Panc1 (cell line): ENCODE results near the gene IQSEC1. TPM values are rescaled to one million over a fixed set of nuclear protein-coding genes. Genes with fewer than 3 reads are reported as not detected.

ENCODE experiments used
- ATAC-seq: fragments of 200-7000 bp; cut with Tn5 transposase; 2 replicates; pipeline ENCODE4 v1.9.1; 2020; ENCODE audit warnings: mild to moderate bottlenecking, moderate library complexity
- BruUV-seq: library from RNA; stranded (reverse); fragments of 400-500 nt; replicated peaks from 2 replicates; lab custom pipeline; 2021; lab: Mats Ljungman, UMichigan
- CTCF ChIA-PET: fragments of 300-600 bp; sonication (Branson Sonifier 250); formaldehyde crosslinking; loops from one replicate; lab custom pipeline; 2022; ENCODE audit warnings: antibody characterized with exemption; lab: Charles Lee
- POLR2A ChIA-PET: fragments of 300-600 bp; sonication (Branson Sonifier 250); formaldehyde crosslinking; loops from one replicate; lab custom pipeline; 2022; ENCODE audit warnings: antibody characterized with exemption; lab: Charles Lee
- DNase-seq: peaks from one replicate; pipeline ENCODE4 v3.0.0-alpha.2; 2010; ENCODE audit warnings: low read depth, low spot score
- H3K27ac ChIP-seq: 2 replicates; pipeline ENCODE4 v1.5.1; 2011; ENCODE audit warnings: mild to moderate bottlenecking, low read length, inconsistent platforms
- H3K27me3 ChIP-seq: fragments of 200-500 bp; sonication (Bioruptor generic); 2 replicates; pipeline ENCODE4 v1.6.0; 2014; ENCODE audit warnings: low read length, inconsistent platforms; ENCODE audit not compliant: control insufficient read depth, insufficient read depth
- H3K36me3 ChIP-seq: fragments of 200-500 bp; sonication (Bioruptor generic); 2 replicates; pipeline ENCODE4 v1.5.1; 2014; ENCODE audit warnings: inconsistent platforms, mild to moderate bottlenecking, low read length, moderate library complexity; ENCODE audit not compliant: control insufficient read depth, insufficient read depth
- H3K4me1 ChIP-seq: 2 replicates; pipeline ENCODE4 v1.5.1; 2011; ENCODE audit warnings: inconsistent platforms, mild to moderate bottlenecking, low read length, moderate library complexity; ENCODE audit not compliant: control insufficient read depth, insufficient read depth
- H3K4me3 ChIP-seq, 2 experiments: 2 replicates each; pipeline ENCODE4 v1.5.1; 2011 to 2012; ENCODE audit warnings: low read depth in 2 of 2, low read length in 2 of 2, mild to moderate bottlenecking in 2 of 2, inconsistent platforms in 1 of 2, moderate library complexity in 1 of 2
- H3K9me3 ChIP-seq: fragments of 200-500 bp; sonication (Bioruptor generic); 2 replicates; pipeline ENCODE4 v1.5.1; 2014; ENCODE audit warnings: low read depth, mild to moderate bottlenecking, inconsistent platforms, low read length, moderate library complexity; ENCODE audit not compliant: control insufficient read depth, insufficient read depth
- CTCF ChIP-seq: fragments of 450-650 bp; IDR thresholded peaks from 2 replicates; pipeline ENCODE4 v1.5.1; 2017; ENCODE audit warnings: mild to moderate bottlenecking
- POLR2AphosphoS5 ChIP-seq: IDR thresholded peaks from 2 replicates; pipeline ENCODE4 v1.6.1; 2012; ENCODE audit warnings: mild to moderate bottlenecking, low read depth, low read length, moderate library complexity
- SIN3A ChIP-seq: IDR thresholded peaks from 2 replicates; pipeline ENCODE4 v1.6.1; 2012; ENCODE audit warnings: low read depth, mild to moderate bottlenecking, low read length, moderate library complexity, borderline replicate concordance; ENCODE audit not compliant: insufficient read depth
- TCF7L2 ChIP-seq: IDR thresholded peaks from 2 replicates; pipeline ENCODE4 v1.6.1; 2011; ENCODE audit warnings: mild to moderate bottlenecking, low read depth, low read length, inconsistent platforms
- in situ Hi-C: cut with HindIII; loops from 2 replicates; pipeline ENCODE4 v1.10.0; 2016; ENCODE audit warnings: low sequenced_read_pairs, low pct_unique_long_range_greater_than_20kb
- intact Hi-C: fragments of 100-400 bp; cut with micrococcal nuclease; formaldehyde crosslinking; loops from one replicate; pipeline ENCODE4 v1.10.0; 2022; ENCODE audit not compliant: unreplicated experiment
- total RNA-seq: library from RNA; stranded (reverse); gene quantifications from one replicate; pipeline ENCODE4 v1.2.1, GENCODE V29; 2021; ENCODE audit not compliant: unreplicated experiment
- TF ChIP-seq, protein P1 (sequence below), 2 experiments: IDR thresholded peaks; 2 replicates each; pipeline ENCODE4 v1.6.1; 2011 to 2012; ENCODE audit warnings: low read depth in 2 of 2, control low read depth in 1 of 2, low read length in 1 of 2, mild to moderate bottlenecking in 1 of 2, moderate library complexity in 1 of 2; ENCODE audit not compliant: insufficient read depth in 1 of 2

Gene IQSEC1
- total RNA-seq, 1 experiment from 2014 or later: 28.4 TPM

GRCh38 chr3:13082677-13083076 is 9.4 kb upstream of the IQSEC1 start:
- BruUV-seq: no TSS peak
- Histone ChIP-seq H3K9me3 (no peaks in the 10 kb centered on the region), H3K27me3 (no peaks in the 10 kb centered on the region), H3K4me3 (no peak overlapping the region), H3K36me3 (no peaks in the 10 kb centered on the region), H3K4me1 (peaks cover 9% of the 10 kb centered on the region; the same call in 1 of the 2 replicates), H3K27ac (no peak overlapping the region)
- no peak for DNase-seq
- intact Hi-C loops (no loop called here), in situ Hi-C loops (no loop called here)
- CTCF ChIA-PET: no interaction called here
- POLR2A ChIA-PET: no interaction called here
- ATAC-seq: no peak
- TF ChIP-seq, protein P1, sequence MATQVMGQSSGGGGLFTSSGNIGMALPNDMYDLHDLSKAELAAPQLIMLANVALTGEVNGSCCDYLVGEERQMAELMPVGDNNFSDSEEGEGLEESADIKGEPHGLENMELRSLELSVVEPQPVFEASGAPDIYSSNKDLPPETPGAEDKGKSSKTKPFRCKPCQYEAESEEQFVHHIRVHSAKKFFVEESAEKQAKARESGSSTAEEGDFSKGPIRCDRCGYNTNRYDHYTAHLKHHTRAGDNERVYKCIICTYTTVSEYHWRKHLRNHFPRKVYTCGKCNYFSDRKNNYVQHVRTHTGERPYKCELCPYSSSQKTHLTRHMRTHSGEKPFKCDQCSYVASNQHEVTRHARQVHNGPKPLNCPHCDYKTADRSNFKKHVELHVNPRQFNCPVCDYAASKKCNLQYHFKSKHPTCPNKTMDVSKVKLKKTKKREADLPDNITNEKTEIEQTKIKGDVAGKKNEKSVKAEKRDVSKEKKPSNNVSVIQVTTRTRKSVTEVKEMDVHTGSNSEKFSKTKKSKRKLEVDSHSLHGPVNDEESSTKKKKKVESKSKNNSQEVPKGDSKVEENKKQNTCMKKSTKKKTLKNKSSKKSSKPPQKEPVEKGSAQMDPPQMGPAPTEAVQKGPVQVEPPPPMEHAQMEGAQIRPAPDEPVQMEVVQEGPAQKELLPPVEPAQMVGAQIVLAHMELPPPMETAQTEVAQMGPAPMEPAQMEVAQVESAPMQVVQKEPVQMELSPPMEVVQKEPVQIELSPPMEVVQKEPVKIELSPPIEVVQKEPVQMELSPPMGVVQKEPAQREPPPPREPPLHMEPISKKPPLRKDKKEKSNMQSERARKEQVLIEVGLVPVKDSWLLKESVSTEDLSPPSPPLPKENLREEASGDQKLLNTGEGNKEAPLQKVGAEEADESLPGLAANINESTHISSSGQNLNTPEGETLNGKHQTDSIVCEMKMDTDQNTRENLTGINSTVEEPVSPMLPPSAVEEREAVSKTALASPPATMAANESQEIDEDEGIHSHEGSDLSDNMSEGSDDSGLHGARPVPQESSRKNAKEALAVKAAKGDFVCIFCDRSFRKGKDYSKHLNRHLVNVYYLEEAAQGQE (IDR thresholded peaks at IDR 0.05; ENCODE audit: insufficient read depth in 1 of 2, low read depth in 2 of 2, low read length in 1 of 2): no peak
- TF ChIP-seq SIN3A (no peak), CTCF (no peak), POLR2AphosphoS5 (no peak), TCF7L2 (no peak)

DNA sequence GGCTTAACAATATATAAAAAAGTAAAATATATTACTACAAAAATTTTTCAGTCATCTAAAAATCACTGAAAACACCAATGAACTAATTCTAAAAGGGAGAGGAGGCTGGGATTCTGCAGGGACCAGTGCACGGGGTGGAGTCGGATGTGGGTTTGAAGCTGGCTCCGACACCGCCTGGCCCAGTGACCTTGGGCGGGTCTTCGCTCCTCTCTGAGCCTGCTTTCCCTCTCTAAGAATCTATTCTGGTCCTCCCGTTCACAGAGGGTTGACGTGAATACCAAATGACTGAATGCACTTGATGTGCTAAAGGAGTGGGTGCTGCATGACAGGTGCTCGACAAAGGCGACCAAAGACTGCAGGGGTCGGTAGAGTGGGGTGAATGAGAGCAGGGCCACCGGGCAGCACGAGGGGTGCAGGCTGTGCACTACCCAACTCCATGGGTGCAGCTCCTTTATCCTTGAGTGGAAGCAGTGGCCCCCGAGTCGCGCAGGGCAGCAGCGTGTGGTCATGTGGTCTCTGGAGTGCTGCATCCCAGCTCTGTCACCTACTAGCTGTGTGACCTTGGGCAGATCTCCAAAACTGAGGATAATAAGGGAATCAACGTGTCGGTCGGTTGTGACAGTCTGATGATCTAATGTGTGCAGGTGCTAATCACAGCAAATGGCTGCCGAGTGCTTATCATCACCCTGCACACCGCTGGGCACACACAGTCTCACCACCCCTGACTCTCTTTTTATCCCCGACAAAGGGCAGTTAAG is 8.6 kb upstream of the IQSEC1 start:
- Histone ChIP-seq H3K27ac (no peak overlapping the region), H3K36me3 (no peaks in the 10 kb centered on the region), H3K4me1 (peaks cover under 1% of the 10 kb centered on the region; the same call in 1 of the 2 replicates), H3K27me3 (no peaks in the 10 kb centered on the region), H3K4me3 (no peak overlapping the region), H3K9me3 (no peaks in the 10 kb centered on the region)
- POLR2A ChIA-PET: no interaction called here
- BruUV-seq: no TSS peak
- in situ Hi-C loops (no loop called here), intact Hi-C loops (no loop called here)
- ATAC-seq (no peak), DNase-seq (no peak)
- TF ChIP-seq, protein P1 (IDR thresholded peaks at IDR 0.05; ENCODE audit: insufficient read depth in 1 of 2, low read depth in 2 of 2, low read length in 1 of 2): no peak
- TF ChIP-seq SIN3A (no peak), TCF7L2 (no peak), POLR2AphosphoS5 (no peak), CTCF (no peak)
- CTCF ChIA-PET: interaction anchor here (0.6 kb wide), 1 partner anchor 64 kb away, joined by 3 read pairs; no protein-coding TSS in a partner anchor
